SK-N-MC (cell line): ENCODE measurements around the gene MCEE.
A peak's percentile ranks its signal among the peaks of the same experiment; 100 is the strongest.
"Not testable (repeated sequence)": the region's sequence is repeated elsewhere in the genome, so short reads cannot be mapped to it uniquely, and the experiment has no call there.

Source experiments
- DNase-seq: peaks from one replicate; pipeline ENCODE4 v3.0.0-alpha.2; 2011; ENCODE audit warnings: low read depth, low spot score
- H3K27ac ChIP-seq: fragments of 200-600 bp; sonication (generic); 2 replicates; pipeline ENCODE4 v1.5.1; 2016; ENCODE audit warnings: mixed run types
- H3K36me3 ChIP-seq: fragments of 200-600 bp; sonication (generic); 2 replicates; pipeline ENCODE4 v1.6.1; 2017; ENCODE audit warnings: antibody characterized with exemption, low read length, mixed read lengths; ENCODE audit not compliant: insufficient read depth
- H3K4me3 ChIP-seq: fragments of 200-600 bp; sonication (generic); 2 replicates; pipeline ENCODE4 v1.5.1; 2016
- H3K9ac ChIP-seq: fragments of 200-600 bp; sonication (generic); 2 replicates; pipeline ENCODE4 v1.8.0; 2017; ENCODE audit warnings: mixed run types, mixed read lengths; ENCODE audit not compliant: insufficient read length
- H3K9me3 ChIP-seq: fragments of 200-600 bp; sonication (generic); 2 replicates; pipeline ENCODE4 v1.6.1; 2017; ENCODE audit warnings: low read depth, mild to moderate bottlenecking, antibody characterized with exemption, low read length, moderate library complexity, mixed read lengths
- EZH2 ChIP-seq: fragments of 200-600 bp; sonication (generic); IDR thresholded peaks from one replicate; pipeline ENCODE4 v1.6.1; 2017; ENCODE audit warnings: antibody characterized with exemption
- FOXP2 ChIP-seq: optimal IDR thresholded peaks from 2 replicates; pipeline ENCODE3; 2011; ENCODE audit warnings: mild to moderate bottlenecking, moderate library complexity; ENCODE audit not compliant: insufficient read depth; ENCODE audit errors: extremely low read length, control extremely low read depth
- POLR2AphosphoS5 ChIP-seq: IDR thresholded peaks from 2 replicates; pipeline ENCODE4 v1.6.1; 2012; ENCODE audit warnings: mild to moderate bottlenecking, low read depth, low read length, borderline replicate concordance

Gene MCEE

DNA sequence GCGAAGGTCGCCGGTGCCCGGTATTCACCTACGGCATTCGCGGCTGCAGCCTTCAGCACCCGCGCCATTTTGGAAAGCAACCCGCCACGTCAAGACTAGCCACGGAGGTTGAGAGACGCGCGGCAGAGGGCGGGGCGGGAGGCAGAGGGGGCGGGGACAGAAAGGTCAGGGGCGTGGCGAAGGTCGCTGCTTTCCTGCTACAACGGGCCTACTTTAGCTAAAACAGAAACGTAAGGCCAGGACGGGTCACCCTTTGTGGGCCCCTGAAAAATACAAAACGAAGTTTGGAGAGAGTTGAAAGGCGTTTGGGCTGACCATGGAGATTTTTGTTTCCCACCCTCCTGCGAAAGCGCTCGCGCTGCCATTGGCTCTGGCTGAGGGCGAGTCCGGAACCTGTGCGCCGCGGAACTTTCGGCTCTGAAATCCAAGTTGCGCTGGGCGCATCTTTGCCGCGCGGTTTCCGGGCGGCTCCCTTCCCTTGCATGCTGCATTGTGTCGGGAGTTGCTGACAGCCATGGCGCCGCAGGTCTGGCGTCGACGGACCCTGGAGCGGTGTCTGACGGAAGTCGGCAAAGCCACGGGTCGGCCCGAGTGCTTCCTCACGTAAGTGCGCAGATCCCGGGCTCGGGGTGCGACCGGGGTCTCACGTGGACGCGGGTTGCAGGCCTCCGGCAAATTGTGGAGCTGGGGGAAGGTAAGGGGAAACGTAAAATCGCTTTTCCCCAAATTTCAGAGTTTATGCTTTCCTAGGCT lies at the start of gene MCEE, which contains the start of gene MPHOSPH10:
Gene MCEE (minus strand): TSS at position 78 of the 753 bp plus-strand sequence. CDS start 10 bp downstream, at position 68.
Gene MPHOSPH10 (plus strand): TSS at position 483 of the 753 bp plus-strand sequence. CDS start 32 bp downstream, at position 515.
- Histone ChIP-seq H3K9ac (peak within 1 kb of the TSS; percentile 93), H3K36me3 (peaks cover 31% of the 10 kb centered on the region), H3K4me3 (peak within 1 kb of the TSS; percentile 95), H3K9me3 (no peaks in the 10 kb centered on the region), H3K27ac (peak within 1 kb of the TSS; percentile 81)
- peak; percentile 40 for DNase-seq
- TF ChIP-seq EZH2: no peak
- no peak for TF ChIP-seq FOXP2
- TF ChIP-seq POLR2AphosphoS5: peak; percentile 80

DNA sequence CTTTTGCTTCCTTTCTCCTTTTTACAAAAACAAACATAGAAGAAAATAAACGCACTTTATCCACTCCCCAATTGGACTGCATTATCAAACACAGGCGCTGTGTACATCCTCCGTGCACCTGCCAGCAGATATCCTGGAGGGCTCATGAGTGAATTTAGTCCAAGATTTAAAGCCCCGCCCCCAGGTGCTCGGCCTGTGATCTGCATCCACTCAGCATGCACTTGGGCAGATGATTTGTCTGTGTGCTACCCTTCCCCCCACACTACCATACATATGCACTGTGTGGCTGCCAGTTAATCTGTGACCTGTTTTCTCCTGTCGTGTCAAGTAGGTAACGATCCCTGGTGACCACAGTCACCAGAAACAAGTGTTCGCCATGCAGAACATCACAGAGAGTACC lies 48.8 kb upstream of the MCEE start:
- DNase-seq: not testable (repeated sequence)

DNA sequence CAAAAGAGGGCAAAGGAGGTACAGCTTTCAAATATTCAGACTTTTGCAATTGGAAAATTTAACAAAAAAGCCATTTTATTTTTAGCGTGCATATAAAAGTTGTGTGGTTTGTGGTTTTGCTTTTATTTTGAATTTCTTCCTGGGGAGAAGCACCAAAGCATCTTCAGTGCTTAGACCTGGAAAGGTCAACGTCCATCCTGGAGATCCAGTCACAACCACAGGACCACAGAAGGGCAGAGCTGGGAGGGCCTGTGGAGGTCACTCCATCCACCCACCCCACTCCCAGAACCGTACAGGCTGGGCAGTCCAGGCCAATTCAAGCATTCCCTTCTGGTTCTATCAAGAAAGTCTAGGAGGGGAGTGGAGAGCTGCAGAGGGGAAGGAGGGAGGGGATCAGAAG lies 44.2 kb upstream of the MCEE start:
- no peaks in the 10 kb centered on the region for H3K9me3 ChIP-seq
- no peak overlapping the region for H3K4me3 ChIP-seq
- H3K36me3 ChIP-seq: no peaks in the 10 kb centered on the region
- TF ChIP-seq EZH2 (no peak), POLR2AphosphoS5 (no peak), FOXP2 (no peak)
- H3K9ac ChIP-seq: no peak overlapping the region
- no peak overlapping the region for H3K27ac ChIP-seq
- no peak for DNase-seq

More for the DNA sequence above, 48.8 kb upstream of the MCEE start:
- not testable (repeated sequence) for H3K9me3 ChIP-seq, H3K36me3 ChIP-seq, H3K27ac ChIP-seq, H3K9ac ChIP-seq, H3K4me3 ChIP-seq

GRCh38 chr2:71173096-71173495 lies 43.1 kb upstream of the MCEE start:
- no peaks in the 10 kb centered on the region for H3K36me3 ChIP-seq
- TF ChIP-seq POLR2AphosphoS5 (no peak), EZH2 (no peak), FOXP2 (no peak)
- no peak overlapping the region for H3K4me3 ChIP-seq
- no peak for DNase-seq
- no peak overlapping the region for H3K27ac ChIP-seq
- no peak overlapping the region for H3K9ac ChIP-seq
- H3K9me3 ChIP-seq: no peaks in the 10 kb centered on the region

GRCh38 chr2:71166812-71167211 lies 36.8 kb upstream of the MCEE start:
- no peak for DNase-seq
- no peak overlapping the region for H3K9ac ChIP-seq

GRCh38 chr2:71157124-71157793 lies 27.2 kb upstream of the MCEE start:
- peak; percentile 6 for DNase-seq
- H3K4me3 ChIP-seq: peak overlapping the region; percentile 51
- no peak overlapping the region for H3K27ac ChIP-seq
- H3K36me3 ChIP-seq: no peaks in the 10 kb centered on the region
- no peaks in the 10 kb centered on the region for H3K9me3 ChIP-seq
- no peak for TF ChIP-seq EZH2
- TF ChIP-seq FOXP2: no peak
- TF ChIP-seq POLR2AphosphoS5: no peak
- H3K9ac ChIP-seq: no peak overlapping the region

More at GRCh38 chr2:71166812-71167211, 36.8 kb upstream of the MCEE start:
- H3K9me3 ChIP-seq: no peaks in the 10 kb centered on the region
- H3K4me3 ChIP-seq: no peak overlapping the region
- no peak for TF ChIP-seq EZH2
- TF ChIP-seq FOXP2: no peak
- TF ChIP-seq POLR2AphosphoS5: no peak
- no peak overlapping the region for H3K27ac ChIP-seq
- no peaks in the 10 kb centered on the region for H3K36me3 ChIP-seq

- no peak for TF ChIP-seq POLR2AphosphoS5
- no peak for TF ChIP-seq FOXP2
- TF ChIP-seq EZH2: no peak
- Histone ChIP-seq H3K27ac (no peak overlapping the region), H3K9ac (no peak overlapping the region), H3K9me3 (no peaks in the 10 kb centered on the region), H3K36me3 (no peaks in the 10 kb centered on the region), H3K4me3 (peak overlapping the region; percentile 51)
- peak; percentile 35 for DNase-seq
Observed at GRCh38 chr2:71156573-71156972, 26.5 kb upstream of the MCEE start.

DNA sequence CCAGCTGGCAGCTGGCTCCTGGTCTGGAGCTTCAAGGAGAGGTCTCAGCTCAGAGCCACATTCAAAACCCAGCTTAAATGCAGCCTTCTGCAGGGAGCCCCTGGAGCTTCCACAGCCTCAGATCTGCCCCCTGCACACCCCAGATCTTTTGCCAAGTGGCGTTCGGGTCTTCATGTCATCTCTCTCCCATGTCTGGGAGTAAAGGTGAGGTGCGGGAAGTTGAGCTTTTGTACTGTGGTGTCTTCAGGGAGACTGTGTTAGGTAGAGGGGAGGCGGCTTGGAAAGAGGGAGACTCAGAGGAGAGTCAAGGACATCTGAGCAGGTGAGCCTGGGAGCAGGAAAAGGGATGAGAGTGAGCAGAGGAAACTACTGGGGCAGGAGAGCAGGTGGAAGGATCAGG lies 25.8 kb upstream of the MCEE start:
- peaks cover 2% of the 10 kb centered on the region; the same call in 1 of the 2 replicates for H3K36me3 ChIP-seq
- H3K4me3 ChIP-seq: no peak overlapping the region
- TF ChIP-seq POLR2AphosphoS5: no peak
- no peak for TF ChIP-seq EZH2
- no peak for TF ChIP-seq FOXP2
- no peak for DNase-seq
- no peak overlapping the region for H3K27ac ChIP-seq
- H3K9ac ChIP-seq: no peak overlapping the region
- H3K9me3 ChIP-seq: no peaks in the 10 kb centered on the region
